Breast epithelium (tissue), 3 donors: ENCODE data around the gene SKP1.

Experiments
- POLR2A ChIP-seq: fragments of 450-650 bp; IDR thresholded peaks from one replicate; pipeline ENCODE4 v1.6.1; 2016; ENCODE audit warnings: antibody characterized with exemption, mild to moderate bottlenecking, moderate library complexity
- POLR2AphosphoS5 ChIP-seq, 3 donors: sonication (generic); formaldehyde crosslinking; IDR thresholded peaks; one replicate each; pipeline ENCODE4 v1.6.1; 2017; ENCODE audit warnings: antibody characterized with exemption in 3 of 3

GRCh38 chr5:134119720-134120119, 57.0 kb downstream of the SKP1 start:
- TF ChIP-seq POLR2A = no peak
- TF ChIP-seq POLR2AphosphoS5 (IDR thresholded peaks at IDR 0.05) = no peak
